Heart left ventricle (tissue), 16 donors: ENCODE results near the gene FAM124A. TPM values are rescaled to one million over a fixed set of nuclear protein-coding genes. Genes with fewer than 3 reads are reported as not detected.

Experiments
- ATAC-seq, 4 donors: fragments of 200-7000 bp; cut with Tn5 transposase; one replicate each; pipeline ENCODE4 v1.9.1; 2020 to 2022; ENCODE audit warnings: moderate library complexity in 4 of 4, mild to moderate bottlenecking in 3 of 4, moderate number of reproducible peaks in 1 of 4
- DNase-seq, 5 donors: peaks; one replicate each; pipeline ENCODE4 v3.0.0-alpha.2; 2020
- H3K27ac ChIP-seq, 12 donors: fragments of 200-600 bp; sonication (generic) in 4 of 12; one replicate each; pipeline versions ENCODE4 v1.5.0 to v1.8.0; 2016 to 2022; ENCODE audit warnings: mild to moderate bottlenecking in 2 of 12
- H3K27me3 ChIP-seq, 9 donors: fragments of 200-600 bp; sonication (generic) in 2 of 9; one replicate each; pipeline versions ENCODE4 v1.5.1 to v1.8.0; 2016 to 2022; ENCODE audit warnings: mild to moderate bottlenecking in 3 of 9
- H3K36me3 ChIP-seq, 9 donors: fragments of 200-600 bp; sonication (generic) in 2 of 9; one replicate each; pipeline versions ENCODE4 v1.5.0 to v1.8.0; 2018 to 2022; ENCODE audit warnings: mild to moderate bottlenecking in 2 of 9
- H3K4me1 ChIP-seq, 12 donors: fragments of 200-600 bp; sonication (generic) in 4 of 12; one replicate each; pipeline versions ENCODE4 v1.5.0 to v1.8.0; 2016 to 2022; ENCODE audit warnings: mild to moderate bottlenecking in 3 of 12
- H3K4me3 ChIP-seq, 12 donors: fragments of 200-600 bp; sonication (generic) in 4 of 12; one replicate each; pipeline versions ENCODE4 v1.5.0 to v1.8.0; 2017 to 2022; ENCODE audit warnings: mild to moderate bottlenecking in 9 of 12, moderate library complexity in 4 of 12
- H3K9me3 ChIP-seq, 12 donors: fragments of 200-600 bp; sonication (generic) in 4 of 12; one replicate each; pipeline versions ENCODE4 v1.5.0 to v1.8.0; 2016 to 2022; ENCODE audit warnings: mild to moderate bottlenecking in 1 of 12
- POLR2A ChIP-seq, 2 donors: fragments of 450-650 bp; IDR thresholded peaks; one replicate each; pipeline ENCODE4 v1.6.1; 2017; ENCODE audit warnings: antibody characterized with exemption in 2 of 2, mild to moderate bottlenecking in 2 of 2, moderate library complexity in 2 of 2
- WGBS, 4 donors: extraction: QIAGEN DNeasy Blood & Tissue Kit in 2 of 4; methylation state at CpG; one replicate each; pipeline versions ENCODE4 v1.1.5 to v1.1.7; 2013 to 2018; 5-methylcytosine and 5-hydroxymethylcytosine counted together
- intact Hi-C, 10 donors: fragments of 100-400 bp; cut with DNase I; formaldehyde crosslinking; loops; one replicate each; pipeline versions ENCODE4 v1.11.1 to v1.14.2; 2022
- polyA plus RNA-seq, 2 donors: library from polyadenylated mRNA; stranded (reverse); fragments of 200-250 nt; gene quantifications; one replicate each; pipeline ENCODE4 v1.2.3, GENCODE V29; 2013
- total RNA-seq, 9 donors: library from RNA; depleted of rRNA in 2 of 9; stranded (reverse); fragments of >200 nt in 2 of 9; fragmentation: NEBNext Ultra II Directional in 3 of 9; extraction: Animal tissue kit (Norgen Biotek cat#: 25700) in 3 of 9; gene quantifications; one replicate each; pipeline versions ENCODE4 v1.1.0 to v1.2.4, GENCODE V29; 2016 to 2023
- TF ChIP-seq, protein P1 (sequence below), 12 donors: fragments of 200-600 bp; sonication (generic) in 4 of 12; IDR thresholded peaks; one replicate each; pipeline versions ENCODE4 v1.5.0 to v1.8.0; 2018 to 2022; ENCODE audit warnings: antibody characterized with exemption in 12 of 12, mild to moderate bottlenecking in 5 of 12
- donor health status: ischemic (EF 13 %, LVEDD 7.1; RV severe dilation, severe dysfunction).
- donor health status: healthy with polysubstance abuse.
- donor health status: DM: no; HTN: yes; CAD: no.
- donor health status: DM: no; HTN: no; CAD: no.
- donor health status: ischemic (EF 25% LVEDD 6.9; RV normal size, moderate dysfunction).
- donor health status: ischemic (EF 25% LVEDD 5.7; RV mildly dilated, moderate dysfunction).
- donor health status: healthy.
- donor health status: DM: yes; HTN: yes; CAD: no.
- donor health status: ischemic (EF 35%, LVEDD 5.7; RV mildly dilated, moderate dysfunction).
- donor health status: nonischemic (EF 11% LVEDD 7.7; RV severe dilation, severe dysfunction).
- donor health status: DM: yes; HTN: yes; CAD: no.
- donor health status: PGD.
- donor health status: ischemic (EF 29% LVEDD 5.4; RV normal size, mild dysfunction).
- donor health status: nonischemic (EF 23%, LVEDD 6.1; RV moderate dilation, normal function).

Gene FAM124A
- total and polyA plus RNA-seq, 11 donors: 4.1 to 16.8 (median 6.9) TPM

DNA sequence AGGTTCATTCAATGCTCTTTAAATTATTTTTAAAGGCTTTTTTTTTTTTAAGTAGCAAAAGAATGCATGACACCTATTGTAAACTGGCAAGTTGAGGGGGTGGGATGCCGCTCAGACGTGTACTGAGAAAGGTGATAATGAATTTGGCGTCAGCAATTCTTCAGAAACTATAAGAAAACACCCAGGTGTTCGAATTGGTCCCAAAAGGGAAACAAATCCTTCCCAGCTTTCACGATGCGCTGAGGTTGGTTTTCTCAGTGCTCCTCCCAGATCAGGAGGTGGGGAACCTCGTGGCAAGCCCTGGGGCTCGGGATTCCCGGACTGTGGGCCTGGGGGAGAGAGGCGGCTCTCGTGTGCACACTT lies 543 bp upstream of the FAM124A start:
- intact Hi-C loops: loop anchor here in 9 of 10 donors (1.0 to 10.0 kb wide), 8 partner anchors 46 to 583 kb away; partner anchors contain the start of genes DHRS12 (in 1 of the 9) and WDFY2 (in 1 of the 9)
- H3K27me3 ChIP-seq: peaks cover 0 to 24% (median 0%) of the 10 kb centered on the region in 9 donors
- H3K4me3 ChIP-seq: peak overlapping the region; percentile 45 to 99 (median 87)
- H3K36me3 ChIP-seq: no peaks in the 10 kb centered on the region
- peaks cover 0 to 28% (median 10%) of the 10 kb centered on the region in 12 donors for H3K4me1 ChIP-seq
- ATAC-seq (peak in 1 of 4 donors; percentile 8), DNase-seq (no peak)
- H3K27ac ChIP-seq: peak overlapping the region in 1 of 12 donors; percentile 84
- WGBS, 4 donors: 3 to 9% (median 5%) methylated on average over 6 to 11 of the region's 11 CpGs
- TF ChIP-seq, protein P1, sequence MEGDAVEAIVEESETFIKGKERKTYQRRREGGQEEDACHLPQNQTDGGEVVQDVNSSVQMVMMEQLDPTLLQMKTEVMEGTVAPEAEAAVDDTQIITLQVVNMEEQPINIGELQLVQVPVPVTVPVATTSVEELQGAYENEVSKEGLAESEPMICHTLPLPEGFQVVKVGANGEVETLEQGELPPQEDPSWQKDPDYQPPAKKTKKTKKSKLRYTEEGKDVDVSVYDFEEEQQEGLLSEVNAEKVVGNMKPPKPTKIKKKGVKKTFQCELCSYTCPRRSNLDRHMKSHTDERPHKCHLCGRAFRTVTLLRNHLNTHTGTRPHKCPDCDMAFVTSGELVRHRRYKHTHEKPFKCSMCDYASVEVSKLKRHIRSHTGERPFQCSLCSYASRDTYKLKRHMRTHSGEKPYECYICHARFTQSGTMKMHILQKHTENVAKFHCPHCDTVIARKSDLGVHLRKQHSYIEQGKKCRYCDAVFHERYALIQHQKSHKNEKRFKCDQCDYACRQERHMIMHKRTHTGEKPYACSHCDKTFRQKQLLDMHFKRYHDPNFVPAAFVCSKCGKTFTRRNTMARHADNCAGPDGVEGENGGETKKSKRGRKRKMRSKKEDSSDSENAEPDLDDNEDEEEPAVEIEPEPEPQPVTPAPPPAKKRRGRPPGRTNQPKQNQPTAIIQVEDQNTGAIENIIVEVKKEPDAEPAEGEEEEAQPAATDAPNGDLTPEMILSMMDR (IDR thresholded peaks at IDR 0.05): no peak
- no peak for TF ChIP-seq POLR2A (IDR thresholded peaks at IDR 0.05)
- H3K9me3 ChIP-seq: no peaks in the 10 kb centered on the region

DNA sequence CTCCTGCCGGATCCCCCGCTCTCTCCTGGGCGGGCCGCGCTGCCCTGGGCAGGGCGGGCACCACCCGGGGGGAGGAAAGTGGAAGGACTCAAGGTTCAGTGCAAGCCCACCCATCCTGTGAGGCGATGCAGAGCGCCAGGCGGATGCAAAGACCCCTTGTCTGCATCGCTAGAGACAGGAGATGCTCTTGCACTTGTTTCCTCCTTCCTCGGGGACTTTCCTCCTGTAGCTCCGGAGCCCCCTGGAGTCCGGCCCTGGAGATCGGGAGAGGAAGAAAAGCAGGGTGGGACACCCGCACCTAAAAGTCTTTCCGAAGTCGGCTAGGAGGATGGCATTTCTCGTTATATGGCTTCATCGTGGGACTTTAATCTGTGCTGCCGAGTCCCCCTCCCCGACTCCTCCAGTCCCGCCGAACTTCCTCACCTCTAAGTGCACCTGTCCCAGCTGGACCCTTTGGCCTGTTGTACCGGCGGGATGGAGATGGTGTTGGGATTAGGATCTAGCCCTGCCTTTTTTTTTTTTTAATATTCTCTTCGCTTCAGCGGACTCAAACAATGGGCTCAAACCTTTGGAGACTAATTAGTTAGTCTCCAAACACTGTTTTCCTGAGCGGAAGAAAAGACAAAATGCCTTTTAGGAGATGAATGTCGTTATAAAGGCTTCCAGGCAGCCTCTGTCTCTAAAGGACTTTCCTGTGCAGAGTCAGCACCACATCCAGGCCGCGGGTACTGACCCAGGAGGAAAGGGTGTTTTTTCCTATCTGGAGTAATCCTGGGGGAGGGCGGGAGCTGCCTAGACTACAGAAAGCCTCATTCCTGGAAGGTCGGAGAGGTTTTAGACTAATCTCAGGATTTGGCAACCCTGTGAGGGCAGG lies 725 bp downstream of the FAM124A start:
- peak; percentile 47 to 72 (median 54) for ATAC-seq
- intact Hi-C loops: loop anchor here in 9 of 10 donors (1.0 to 10.0 kb wide), 8 partner anchors 44 to 582 kb away; partner anchors contain the start of genes DHRS12 (in 1 of the 9) and WDFY2 (in 1 of the 9)
- no peaks in the 10 kb centered on the region for H3K9me3 ChIP-seq
- DNase-seq: peak in 3 of 5 donors; percentile 21 to 39 (median 36)
- 1 to 5% (median 2%) methylated on average over 31 to 34 of the region's 34 CpGs for WGBS, 4 donors
- peak overlapping the region; percentile 77 to 99 (median 87) for H3K4me3 ChIP-seq
- peaks cover 0 to 28% (median 10%) of the 10 kb centered on the region in 12 donors for H3K4me1 ChIP-seq
- H3K27me3 ChIP-seq: peaks cover 0 to 24% (median 0%) of the 10 kb centered on the region in 9 donors
- peaks cover 0 to 10% (median 0%) of the 10 kb centered on the region in 9 donors for H3K36me3 ChIP-seq
- TF ChIP-seq, protein P1 (IDR thresholded peaks at IDR 0.05): peak in 1 of 12 donors; percentile 1
- TF ChIP-seq POLR2A (IDR thresholded peaks at IDR 0.05): no peak
- H3K27ac ChIP-seq: peak overlapping the region; percentile 47 to 88 (median 76)

DNA sequence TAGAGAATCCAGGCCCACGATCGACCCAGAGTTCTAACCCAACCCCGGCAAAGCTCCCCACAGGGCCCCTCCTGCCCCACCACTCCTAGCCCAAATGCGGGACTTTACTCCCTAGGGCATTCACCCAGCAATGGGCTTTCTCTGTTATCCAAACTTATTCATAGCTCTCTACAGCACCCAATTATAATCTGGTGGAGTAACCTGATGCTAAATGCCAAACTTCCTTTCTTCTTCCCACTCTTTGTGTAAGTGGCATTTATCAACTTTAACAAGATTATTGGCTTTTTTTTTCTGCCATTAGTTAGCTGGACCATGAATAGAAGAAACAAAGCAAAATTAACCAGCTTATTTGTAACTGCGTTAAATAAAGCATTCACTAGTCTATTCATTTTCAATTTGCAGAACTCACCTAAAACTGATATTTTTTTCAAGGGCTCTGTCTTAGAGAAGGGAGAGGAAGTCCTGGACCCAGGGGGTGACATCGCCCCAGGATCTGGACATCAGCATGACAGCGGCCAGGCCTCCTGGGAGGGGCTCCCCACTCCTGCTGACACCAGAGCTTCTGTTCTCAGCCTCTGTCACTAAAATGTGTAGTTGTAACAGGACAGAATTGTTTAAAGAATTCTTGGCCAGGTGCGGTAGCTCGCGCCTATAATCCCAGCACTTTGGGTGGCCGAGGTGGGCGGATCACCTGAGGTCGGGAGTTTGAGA lies 1.5 kb downstream of the FAM124A start:
- Histone ChIP-seq H3K9me3 (no peaks in the 10 kb centered on the region), H3K4me1 (peaks cover 0 to 28% (median 10%) of the 10 kb centered on the region in 12 donors), H3K27ac (peak overlapping the region in 10 of 12 donors; percentile 60 to 88 (median 78)), H3K4me3 (peak overlapping the region in 11 of 12 donors; percentile 77 to 99 (median 87)), H3K36me3 (peaks cover 0 to 11% (median 0%) of the 10 kb centered on the region in 9 donors), H3K27me3 (peaks cover 0 to 24% (median 0%) of the 10 kb centered on the region in 9 donors)
- intact Hi-C loops: loop anchor here in 7 of 10 donors (2.0 to 10.0 kb wide), 7 partner anchors 44 to 581 kb away; partner anchors contain the start of genes DHRS12 (in 1 of the 7) and WDFY2 (in 1 of the 7)
- no peak for ATAC-seq
- WGBS, 4 donors: 58 to 65% (median 63%) methylated on average over 13 of the region's 13 CpGs
- DNase-seq: no peak
- TF ChIP-seq, protein P1 (IDR thresholded peaks at IDR 0.05): no peak
- no peak for TF ChIP-seq POLR2A (IDR thresholded peaks at IDR 0.05)
